ENCODE measurements around the gene URB1.

URB1 gene

DNA sequence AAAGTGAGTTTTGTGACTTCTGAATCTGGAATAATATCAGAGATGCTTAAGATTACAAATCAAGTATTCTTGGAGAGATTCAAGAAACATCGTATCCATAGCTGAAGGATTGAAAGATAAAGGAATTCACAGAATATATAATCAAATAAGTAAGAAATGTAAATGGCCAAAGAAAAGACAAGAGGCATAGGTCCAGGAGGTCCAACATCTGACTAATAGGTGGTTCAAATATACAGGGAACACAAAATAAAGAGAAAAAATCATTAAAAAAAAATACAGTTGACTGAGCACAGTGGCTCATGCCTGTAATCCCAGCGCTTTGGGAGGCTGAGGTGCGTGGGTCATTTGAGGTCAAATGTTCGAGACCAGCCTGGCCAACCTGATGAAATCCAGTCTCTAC, 107.3 kb downstream of the URB1 start:
- TF ChIP-seq CTCF (conservative IDR thresholded peaks at IDR 0.05; ENCODE audit: low read length) (no peak), EZH2phosphoT487 (IDR thresholded peaks at IDR 0.05; ENCODE audit: borderline replicate concordance) (no peak)
- Histone ChIP-seq H3K9me3 (ENCODE audit: insufficient read depth, low read depth, low read length) (no peaks in the 10 kb centered on the region), H3K4me3 (ENCODE audit: low read length, poor library complexity, severe bottlenecking) (no peak overlapping the region), H3K4me1 (ENCODE audit: insufficient read depth, low read length, poor library complexity, severe bottlenecking) (no peaks in the 10 kb centered on the region), H3K9me2 (replicated peaks; ENCODE audit: low read depth, low read length) (no peaks in the 10 kb centered on the region), H3K79me2 (ENCODE audit: insufficient read depth, low read length) (no peaks in the 10 kb centered on the region), H3F3A (ENCODE audit: low read depth) (no peaks in the 10 kb centered on the region), H2AFZ (ENCODE audit: low read length) (no peak overlapping the region), H3K9ac (ENCODE audit: low read depth, low read length, poor library complexity, severe bottlenecking) (no peak overlapping the region), H3K27me3 (ENCODE audit: insufficient read depth, low read length, poor library complexity, severe bottlenecking) (no peaks in the 10 kb centered on the region), H3K36me3 (ENCODE audit: insufficient read depth, low read length) (no peaks in the 10 kb centered on the region), H3K4me2 (ENCODE audit: low read depth, low read length, poor library complexity, severe bottlenecking) (no peak overlapping the region), H4K20me1 (ENCODE audit: insufficient read depth, low read length, poor library complexity, severe bottlenecking) (no peaks in the 10 kb centered on the region)

- no peaks in the 10 kb centered on the region for H3K27me3 ChIP-seq (ENCODE audit: insufficient read depth, low read length, poor library complexity, severe bottlenecking)
- no peak overlapping the region for H2AFZ ChIP-seq (ENCODE audit: low read length)
- TF ChIP-seq EZH2phosphoT487 (IDR thresholded peaks at IDR 0.05; ENCODE audit: borderline replicate concordance) (no peak), CTCF (conservative IDR thresholded peaks at IDR 0.05; ENCODE audit: low read length) (no peak)
- H3K9me3 ChIP-seq (ENCODE audit: insufficient read depth, low read depth, low read length) = no peaks in the 10 kb centered on the region
- H3F3A ChIP-seq (ENCODE audit: low read depth) = no peaks in the 10 kb centered on the region
- H3K4me1 ChIP-seq (ENCODE audit: insufficient read depth, low read length, poor library complexity, severe bottlenecking) = peaks cover 8% of the 10 kb centered on the region
- H3K4me2 ChIP-seq (ENCODE audit: low read depth, low read length, poor library complexity, severe bottlenecking) = no peak overlapping the region
- H3K4me3 ChIP-seq (ENCODE audit: low read length, poor library complexity, severe bottlenecking) = no peak overlapping the region
- no peak overlapping the region for H3K9ac ChIP-seq (ENCODE audit: low read depth, low read length, poor library complexity, severe bottlenecking)
- H3K9me2 ChIP-seq (replicated peaks; ENCODE audit: low read depth, low read length) = no peaks in the 10 kb centered on the region
- no peaks in the 10 kb centered on the region for H4K20me1 ChIP-seq (ENCODE audit: insufficient read depth, low read length, poor library complexity, severe bottlenecking)
- peaks cover 7% of the 10 kb centered on the region for H3K79me2 ChIP-seq (ENCODE audit: insufficient read depth, low read length)
- no peaks in the 10 kb centered on the region for H3K36me3 ChIP-seq (ENCODE audit: insufficient read depth, low read length)
These were observed 109.8 kb downstream of the URB1 start for GRCh38 chr21:32282992-32283391.

DNA sequence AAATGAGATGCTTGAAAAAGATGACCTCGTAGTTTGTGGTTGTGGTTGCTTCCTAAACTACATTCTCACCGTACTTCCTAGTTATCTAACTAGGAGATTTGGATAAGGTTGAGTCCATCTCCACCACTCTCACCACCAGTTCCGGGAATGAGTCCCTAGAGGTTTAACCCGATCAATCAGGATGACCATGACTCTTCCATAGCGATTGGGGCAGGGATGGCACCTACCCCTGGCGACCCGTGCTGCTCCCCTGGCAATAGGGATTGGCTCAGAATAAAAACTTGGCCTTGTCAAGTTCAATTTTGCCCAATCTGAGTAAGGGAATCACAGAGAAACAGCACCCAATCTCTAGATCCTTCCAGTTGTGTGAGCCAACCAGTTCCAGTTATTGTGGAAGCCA, 111.3 kb downstream of the URB1 start:
- Histone ChIP-seq H3K4me1 (ENCODE audit: insufficient read depth, low read length, poor library complexity, severe bottlenecking) (peaks cover 13% of the 10 kb centered on the region), H3K9ac (ENCODE audit: low read depth, low read length, poor library complexity, severe bottlenecking) (no peak overlapping the region), H3K9me3 (ENCODE audit: insufficient read depth, low read depth, low read length) (no peaks in the 10 kb centered on the region), H3K79me2 (ENCODE audit: insufficient read depth, low read length) (peaks cover 20% of the 10 kb centered on the region), H3K36me3 (ENCODE audit: insufficient read depth, low read length) (no peaks in the 10 kb centered on the region), H3K27me3 (ENCODE audit: insufficient read depth, low read length, poor library complexity, severe bottlenecking) (no peaks in the 10 kb centered on the region), H2AFZ (ENCODE audit: low read length) (no peak overlapping the region), H3K4me2 (ENCODE audit: low read depth, low read length, poor library complexity, severe bottlenecking) (no peak overlapping the region), H3K4me3 (ENCODE audit: low read length, poor library complexity, severe bottlenecking) (no peak overlapping the region), H4K20me1 (ENCODE audit: insufficient read depth, low read length, poor library complexity, severe bottlenecking) (no peaks in the 10 kb centered on the region), H3F3A (ENCODE audit: low read depth) (no peaks in the 10 kb centered on the region), H3K9me2 (replicated peaks; ENCODE audit: low read depth, low read length) (no peaks in the 10 kb centered on the region)
- TF ChIP-seq EZH2phosphoT487 (IDR thresholded peaks at IDR 0.05; ENCODE audit: borderline replicate concordance) (no peak), CTCF (conservative IDR thresholded peaks at IDR 0.05; ENCODE audit: low read length) (no peak)

Data from Loucy (cell line).